ENCODE measurements around the gene CSNK1E.

Gene CSNK1E

DNA sequence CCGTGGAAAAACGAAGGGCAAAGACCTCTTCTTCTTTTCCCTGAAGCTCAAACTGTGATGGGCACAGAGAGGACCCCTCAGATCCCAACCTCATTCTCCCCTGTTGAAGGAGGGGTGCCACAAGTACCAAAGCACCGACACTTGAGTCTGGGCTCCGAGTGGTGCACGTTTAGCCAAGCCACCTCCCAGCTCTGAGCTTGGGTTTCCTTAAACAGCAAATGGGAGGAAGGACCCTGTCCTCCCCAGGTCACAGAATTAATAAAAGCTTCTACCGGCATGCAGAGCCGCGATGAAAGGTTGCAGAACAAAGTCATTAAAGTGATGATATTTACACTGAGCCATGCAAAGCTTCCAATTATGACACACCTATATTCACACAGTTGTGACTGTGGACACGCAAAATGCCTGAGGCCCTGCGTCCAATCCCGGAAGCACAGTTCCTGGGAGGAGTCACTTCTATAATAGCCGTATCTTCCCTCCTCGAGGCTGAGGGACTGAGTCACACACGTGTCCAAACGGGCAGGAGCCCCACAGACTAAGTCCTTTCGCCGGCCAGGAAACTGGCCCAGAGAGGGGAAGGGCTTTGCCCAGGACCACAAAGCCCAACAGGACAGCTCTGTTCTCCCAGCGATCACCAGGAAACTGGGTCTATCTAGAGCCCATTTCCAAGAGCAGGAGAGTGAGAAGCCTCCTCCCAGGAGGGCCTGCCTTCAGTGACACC lies 922 bp upstream of the CSNK1E start:
- Histone ChIP-seq H4K20me1 (ENCODE audit: insufficient read depth, low read length, poor library complexity, severe bottlenecking) (peaks cover 34% of the 10 kb centered on the region), H3K9me3 (ENCODE audit: insufficient read depth, low read depth, low read length) (no peaks in the 10 kb centered on the region), H3F3A (ENCODE audit: low read depth) (peaks cover 5% of the 10 kb centered on the region; the same call in 1 of the 2 replicates), H3K4me2 (ENCODE audit: low read depth, low read length, poor library complexity, severe bottlenecking) (peak overlapping the region; percentile 76), H3K9ac (ENCODE audit: low read depth, low read length, poor library complexity, severe bottlenecking) (peak overlapping the region; percentile 68), H3K4me3 (ENCODE audit: low read length, poor library complexity, severe bottlenecking) (peak overlapping the region; percentile 68), H3K9me2 (replicated peaks; ENCODE audit: low read depth, low read length) (no peaks in the 10 kb centered on the region), H2AFZ (ENCODE audit: low read length) (peak overlapping the region; percentile 89), H3K79me2 (ENCODE audit: insufficient read depth, low read length) (peaks cover 39% of the 10 kb centered on the region), H3K27me3 (ENCODE audit: insufficient read depth, low read length, poor library complexity, severe bottlenecking) (peaks cover 4% of the 10 kb centered on the region), H3K36me3 (ENCODE audit: insufficient read depth, low read length) (peaks cover 7% of the 10 kb centered on the region; the same call in 1 of the 2 replicates), H3K4me1 (ENCODE audit: insufficient read depth, low read length, poor library complexity, severe bottlenecking) (peaks cover 30% of the 10 kb centered on the region)
- no peak for TF ChIP-seq EZH2phosphoT487 (IDR thresholded peaks at IDR 0.05; ENCODE audit: borderline replicate concordance)
- TF ChIP-seq, protein P1, sequence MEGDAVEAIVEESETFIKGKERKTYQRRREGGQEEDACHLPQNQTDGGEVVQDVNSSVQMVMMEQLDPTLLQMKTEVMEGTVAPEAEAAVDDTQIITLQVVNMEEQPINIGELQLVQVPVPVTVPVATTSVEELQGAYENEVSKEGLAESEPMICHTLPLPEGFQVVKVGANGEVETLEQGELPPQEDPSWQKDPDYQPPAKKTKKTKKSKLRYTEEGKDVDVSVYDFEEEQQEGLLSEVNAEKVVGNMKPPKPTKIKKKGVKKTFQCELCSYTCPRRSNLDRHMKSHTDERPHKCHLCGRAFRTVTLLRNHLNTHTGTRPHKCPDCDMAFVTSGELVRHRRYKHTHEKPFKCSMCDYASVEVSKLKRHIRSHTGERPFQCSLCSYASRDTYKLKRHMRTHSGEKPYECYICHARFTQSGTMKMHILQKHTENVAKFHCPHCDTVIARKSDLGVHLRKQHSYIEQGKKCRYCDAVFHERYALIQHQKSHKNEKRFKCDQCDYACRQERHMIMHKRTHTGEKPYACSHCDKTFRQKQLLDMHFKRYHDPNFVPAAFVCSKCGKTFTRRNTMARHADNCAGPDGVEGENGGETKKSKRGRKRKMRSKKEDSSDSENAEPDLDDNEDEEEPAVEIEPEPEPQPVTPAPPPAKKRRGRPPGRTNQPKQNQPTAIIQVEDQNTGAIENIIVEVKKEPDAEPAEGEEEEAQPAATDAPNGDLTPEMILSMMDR (conservative IDR thresholded peaks at IDR 0.05; ENCODE audit: low read length) = no peak

DNA sequence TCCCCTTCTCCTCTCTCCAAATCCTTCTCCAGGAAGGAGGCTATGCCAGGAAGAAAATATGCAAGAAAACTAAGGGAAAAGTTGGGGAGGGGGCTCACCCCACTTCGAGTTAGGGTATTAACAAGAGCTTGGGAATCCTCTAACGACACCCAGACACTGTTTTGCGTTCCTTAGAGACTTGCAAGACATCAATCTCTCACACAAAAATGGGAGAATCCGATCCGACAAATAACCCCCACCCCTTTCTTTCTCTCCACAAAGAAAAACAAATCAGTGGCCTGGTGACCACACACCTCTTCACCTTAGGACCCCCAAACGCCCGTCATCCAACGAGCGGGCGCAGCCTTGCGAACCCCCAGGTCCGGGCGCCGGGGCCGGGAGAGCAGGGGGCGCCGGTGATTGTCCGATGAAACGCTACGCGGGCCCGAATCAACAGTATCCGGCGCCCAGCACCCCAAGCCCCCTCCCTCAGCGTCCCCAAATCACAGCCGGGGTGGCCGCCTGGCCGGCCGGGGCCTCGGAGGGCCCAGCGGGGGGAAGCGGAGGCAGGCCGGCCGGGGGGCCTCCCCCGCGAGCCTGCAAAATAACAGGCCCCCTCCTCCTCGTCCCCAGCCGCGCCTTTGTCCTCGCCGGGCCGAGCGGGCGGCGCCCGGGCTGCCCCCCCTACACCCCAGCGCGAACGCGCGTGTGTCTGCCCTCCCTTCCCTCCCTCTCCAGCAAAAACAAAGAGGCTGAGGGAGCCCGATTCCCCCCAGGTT lies 690 bp downstream of the CSNK1E start:
- no peaks in the 10 kb centered on the region for H3K9me3 ChIP-seq (ENCODE audit: insufficient read depth, low read depth, low read length)
- H3K27me3 ChIP-seq (ENCODE audit: insufficient read depth, low read length, poor library complexity, severe bottlenecking) = peaks cover 4% of the 10 kb centered on the region
- H3F3A ChIP-seq (ENCODE audit: low read depth) = peaks cover 5% of the 10 kb centered on the region; the same call in 1 of the 2 replicates
- H3K79me2 ChIP-seq (ENCODE audit: insufficient read depth, low read length) = peaks cover 55% of the 10 kb centered on the region
- H3K36me3 ChIP-seq (ENCODE audit: insufficient read depth, low read length) = peaks cover 16% of the 10 kb centered on the region; the same call in 1 of the 2 replicates
- no peaks in the 10 kb centered on the region for H3K9me2 ChIP-seq (replicated peaks; ENCODE audit: low read depth, low read length)
- peak overlapping the region; percentile 95 for H3K9ac ChIP-seq (ENCODE audit: low read depth, low read length, poor library complexity, severe bottlenecking)
- H3K4me1 ChIP-seq (ENCODE audit: insufficient read depth, low read length, poor library complexity, severe bottlenecking) = peaks cover 39% of the 10 kb centered on the region
- peak overlapping the region; percentile 89 for H3K4me2 ChIP-seq (ENCODE audit: low read depth, low read length, poor library complexity, severe bottlenecking)
- TF ChIP-seq, protein P1 (conservative IDR thresholded peaks at IDR 0.05; ENCODE audit: low read length) = no peak
- TF ChIP-seq EZH2phosphoT487 (IDR thresholded peaks at IDR 0.05; ENCODE audit: borderline replicate concordance) = no peak
- H2AFZ ChIP-seq (ENCODE audit: low read length) = peak overlapping the region; percentile 81
- H3K4me3 ChIP-seq (ENCODE audit: low read length, poor library complexity, severe bottlenecking) = peak overlapping the region; percentile 95
- H4K20me1 ChIP-seq (ENCODE audit: insufficient read depth, low read length, poor library complexity, severe bottlenecking) = peaks cover 48% of the 10 kb centered on the region

DNA sequence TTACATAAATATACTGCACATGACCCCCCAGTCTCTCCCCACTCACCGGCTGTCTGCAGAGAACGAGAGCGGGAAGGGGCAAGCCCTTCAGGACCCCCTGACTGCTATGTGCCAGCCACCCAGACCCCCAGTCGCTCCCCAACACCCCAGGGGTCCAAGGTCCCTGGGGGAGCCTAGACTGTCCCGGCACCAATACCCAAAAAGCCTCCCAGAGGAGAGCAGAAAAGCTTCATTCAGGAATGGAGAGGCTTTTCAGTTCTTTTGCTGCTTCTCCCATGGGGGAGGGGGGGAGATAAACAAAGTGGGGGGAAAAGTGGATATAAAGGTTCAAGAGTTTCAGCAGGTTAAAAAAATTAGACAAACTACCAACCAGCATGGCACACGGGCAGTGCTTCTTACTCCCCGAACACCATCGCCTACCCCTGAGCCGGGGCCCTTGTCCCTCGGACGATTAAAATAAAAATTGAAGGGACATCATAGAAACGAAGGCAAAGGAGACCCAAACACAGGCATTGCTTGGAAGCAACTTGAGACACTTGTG lies 1.3 kb downstream of the CSNK1E start:
- Histone ChIP-seq H3K4me3 (ENCODE audit: low read length, poor library complexity, severe bottlenecking) (peak overlapping the region; percentile 95), H3K36me3 (ENCODE audit: insufficient read depth, low read length) (peaks cover 18% of the 10 kb centered on the region; the same call in 1 of the 2 replicates), H4K20me1 (ENCODE audit: insufficient read depth, low read length, poor library complexity, severe bottlenecking) (peaks cover 55% of the 10 kb centered on the region), H3K9ac (ENCODE audit: low read depth, low read length, poor library complexity, severe bottlenecking) (peak overlapping the region; percentile 95), H3K4me1 (ENCODE audit: insufficient read depth, low read length, poor library complexity, severe bottlenecking) (peaks cover 45% of the 10 kb centered on the region), H3K9me2 (replicated peaks; ENCODE audit: low read depth, low read length) (no peaks in the 10 kb centered on the region), H3F3A (ENCODE audit: low read depth) (peaks cover 5% of the 10 kb centered on the region; the same call in 1 of the 2 replicates), H3K27me3 (ENCODE audit: insufficient read depth, low read length, poor library complexity, severe bottlenecking) (peaks cover 4% of the 10 kb centered on the region), H3K9me3 (ENCODE audit: insufficient read depth, low read depth, low read length) (no peaks in the 10 kb centered on the region), H3K79me2 (ENCODE audit: insufficient read depth, low read length) (peaks cover 61% of the 10 kb centered on the region), H3K4me2 (ENCODE audit: low read depth, low read length, poor library complexity, severe bottlenecking) (peak overlapping the region; percentile 89), H2AFZ (ENCODE audit: low read length) (no peak overlapping the region)
- TF ChIP-seq, protein P1 (conservative IDR thresholded peaks at IDR 0.05; ENCODE audit: low read length) = no peak
- TF ChIP-seq EZH2phosphoT487 (IDR thresholded peaks at IDR 0.05; ENCODE audit: borderline replicate concordance) = no peak

Data from Loucy (cell line).